SW 1271 (cell line): ENCODE results near the gene GPR108.
"Not testable (repeated sequence)": the region's sequence is repeated elsewhere in the genome, so short reads cannot be mapped to it uniquely, and the experiment has no call there.

Experiments used
- DNase-seq, 2 experiments: peaks; one replicate each; lab custom pipeline; 2025; lab: John Stamatoyannopoulos, UW

Gene GPR108

GRCh38 chr19:6720369-6721137 lies 16.8 kb downstream of the GPR108 start, which contains the start of gene C3:
Gene C3 (minus strand): TSS chr19:6720650. CDS start chr19:6720589, 61 bp downstream.
- DNase-seq = no peak

- DNase-seq = no peak
These were observed 17.4 kb downstream of the GPR108 start for GRCh38 chr19:6719992-6720368.

- DNase-seq = no peak
These were observed 17.9 kb downstream of the GPR108 start for GRCh38 chr19:6719540-6719861.

DNA sequence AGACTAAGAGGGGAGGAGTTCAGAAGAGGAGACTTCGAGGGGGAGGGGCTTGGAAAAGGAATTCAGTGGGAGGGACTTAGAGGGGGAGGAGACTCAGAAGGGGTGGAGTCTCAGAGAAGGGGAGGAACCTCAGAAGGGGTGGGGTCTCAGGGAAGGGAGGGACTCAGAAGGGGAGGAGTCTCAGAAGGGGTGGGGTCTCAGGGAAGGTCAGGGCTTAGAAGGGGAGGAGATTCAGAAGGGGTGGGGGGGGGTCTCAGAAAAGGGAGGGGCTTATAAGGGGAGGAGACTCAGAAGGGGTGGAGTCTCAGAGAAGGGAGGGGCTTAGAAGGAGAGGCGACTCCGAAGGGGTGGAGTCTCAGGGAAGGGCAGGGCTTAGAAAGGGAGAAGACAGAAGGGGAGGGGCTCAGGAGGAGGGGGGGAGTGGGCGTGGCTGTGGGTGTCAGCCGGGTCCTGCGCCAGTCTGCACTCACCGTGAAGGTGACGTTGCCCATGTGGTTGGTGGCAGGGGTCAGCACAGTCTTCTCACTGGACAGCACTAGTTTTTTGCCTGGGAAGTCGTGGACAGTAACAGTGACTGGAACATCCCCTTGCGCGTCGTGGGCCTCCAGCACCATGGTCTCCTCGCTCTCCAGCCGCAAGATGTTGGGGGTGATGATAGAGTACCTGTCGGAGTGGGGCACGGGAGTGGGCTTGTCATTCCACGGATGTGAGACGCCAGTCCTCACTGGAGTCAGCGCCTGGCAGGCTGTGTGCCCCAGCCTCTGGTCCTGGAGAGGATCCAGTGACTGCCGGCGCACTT lies 18.4 kb downstream of the GPR108 start:
- peak in 1 of 2 experiments; percentile 34 for DNase-seq

DNA sequence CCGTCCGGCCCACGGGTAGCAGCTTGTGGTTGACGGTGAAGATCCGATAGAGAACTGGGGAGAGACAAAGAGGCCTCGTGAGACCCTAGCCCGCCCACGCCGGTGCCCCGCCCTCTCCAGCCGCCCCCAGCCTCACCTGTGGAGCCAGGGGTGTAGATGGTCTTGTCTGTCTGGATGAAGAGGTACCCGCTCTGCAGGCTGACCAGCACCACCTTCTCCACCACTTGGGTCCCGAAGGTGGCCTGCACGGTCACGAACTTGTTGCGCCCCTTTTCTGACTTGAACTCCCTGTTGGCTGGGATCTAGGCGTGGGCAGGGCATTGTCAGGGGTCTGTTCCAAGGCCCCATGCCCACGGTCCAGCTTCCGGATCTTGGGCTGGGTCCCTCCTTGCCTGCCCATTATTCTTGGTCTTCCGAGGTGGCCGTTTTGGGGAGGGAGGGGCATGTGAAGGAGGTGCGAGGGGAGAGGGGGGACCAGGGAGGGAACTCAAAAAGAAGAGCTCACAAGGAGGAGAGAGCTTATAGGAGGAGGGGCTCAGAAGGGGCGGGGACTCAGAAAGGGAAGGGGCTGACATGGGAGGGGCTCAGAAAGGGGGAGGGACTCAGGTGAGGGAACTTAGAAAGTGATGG lies 19.2 kb downstream of the GPR108 start:
- DNase-seq = no peak

- DNase-seq = no peak
These were observed 19.9 kb downstream of the GPR108 start for GRCh38 chr19:6717441-6717971.

GRCh38 chr19:6717036-6717435 lies 20.3 kb downstream of the GPR108 start:
- no peak for DNase-seq

DNA sequence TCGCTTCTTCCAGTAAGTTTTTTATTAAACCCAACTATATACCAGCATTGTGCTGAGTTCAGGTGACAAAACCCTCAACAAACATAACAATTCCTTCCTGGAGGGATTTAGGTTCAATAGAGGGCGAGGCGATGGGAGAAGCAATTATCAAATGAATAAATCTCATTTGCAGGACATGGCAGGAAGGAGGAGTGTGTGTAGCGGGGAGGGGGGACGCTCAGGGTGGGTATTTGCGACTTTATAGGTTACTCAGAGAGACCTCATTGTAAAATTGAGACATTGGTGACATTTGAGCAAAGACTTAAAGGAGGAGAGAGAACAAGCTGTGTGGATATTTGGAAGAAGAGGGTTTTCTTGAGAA lies 20.8 kb downstream of the GPR108 start:
- no peak for DNase-seq

GRCh38 chr19:6714749-6715555 lies 22.4 kb downstream of the GPR108 start:
- DNase-seq = no peak

- DNase-seq = no peak
These were observed 23.3 kb downstream of the GPR108 start for GRCh38 chr19:6713773-6714692.

- DNase-seq = no peak
These were observed 24.4 kb downstream of the GPR108 start for GRCh38 chr19:6712692-6713670.

- DNase-seq = no peak
These were observed 25.1 kb downstream of the GPR108 start for GRCh38 chr19:6712231-6712630.

GRCh38 chr19:6711605-6712004 lies 25.8 kb downstream of the GPR108 start:
- DNase-seq = no peak

DNA sequence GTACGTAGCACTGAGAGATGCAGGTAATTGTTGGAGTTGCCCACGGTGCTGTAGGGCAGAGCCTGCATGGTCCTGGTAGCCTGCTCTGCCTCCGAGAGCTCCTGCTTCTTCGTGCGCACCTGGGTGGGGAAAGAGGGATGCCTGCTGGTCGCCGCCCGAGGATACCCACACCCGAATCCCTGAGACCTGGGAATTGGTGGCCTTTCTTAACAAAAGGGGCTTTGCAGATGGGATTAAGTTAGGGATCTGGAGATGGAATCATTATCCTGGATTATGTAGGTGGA lies 26.4 kb downstream of the GPR108 start:
- DNase-seq = no peak

GRCh38 chr19:6710273-6711077 lies 26.9 kb downstream of the GPR108 start:
- no peak for DNase-seq

- DNase-seq = no peak
These were observed 27.8 kb downstream of the GPR108 start for GRCh38 chr19:6709549-6709948.

GRCh38 chr19:6708913-6709312 lies 28.5 kb downstream of the GPR108 start:
- not testable (repeated sequence) for DNase-seq

GRCh38 chr19:6708346-6708745 lies 29.0 kb downstream of the GPR108 start:
- DNase-seq = no peak

GRCh38 chr19:6707658-6708018 lies 29.7 kb downstream of the GPR108 start:
- no peak for DNase-seq
